ENCODE data around the gene CHIT1. TPM values are rescaled to one million over a fixed set of nuclear protein-coding genes. Genes with fewer than 3 reads are reported as not detected.

Gene CHIT1
- total RNA-seq, 1 donor = under 0.01 TPM

GRCh38 chr1:203211812-203212211 is 17.7 kb downstream of the CHIT1 start:
- no peaks in the 10 kb centered on the region for H3K36me3 ChIP-seq (ENCODE audit: insufficient read depth, low read length)
- H4K20me1 ChIP-seq (ENCODE audit: insufficient read depth, low read length) = no peaks in the 10 kb centered on the region
- H3K27ac ChIP-seq (ENCODE audit: low read depth, low read length) = no peak overlapping the region
- H3K27me3 ChIP-seq (ENCODE audit: insufficient read depth, low read length) = no peaks in the 10 kb centered on the region
- peaks cover 6% of the 10 kb centered on the region for H3K4me1 ChIP-seq (ENCODE audit: insufficient read depth, low read length)
- TF ChIP-seq CTCF (IDR thresholded peaks at IDR 0.05; ENCODE audit: extremely low read depth, low read depth, low read length) = no peak
- H3K4me3 ChIP-seq (ENCODE audit: insufficient read depth, low read length) = no peak overlapping the region
- no peaks in the 10 kb centered on the region for H3K79me2 ChIP-seq (ENCODE audit: insufficient read depth, low read length)
- H3K9me3 ChIP-seq (ENCODE audit: low read depth, low read length) = no peaks in the 10 kb centered on the region
- H2AFZ ChIP-seq (ENCODE audit: low read length) = no peak overlapping the region
- DNase-seq (ENCODE audit: insufficient read length, low spot score, missing footprints) = no peak
- H3K4me2 ChIP-seq (ENCODE audit: insufficient read depth, low read length) = no peak overlapping the region

- H3K9me3 ChIP-seq (ENCODE audit: low read depth, low read length) = no peaks in the 10 kb centered on the region
- no peak for DNase-seq (ENCODE audit: insufficient read length, low spot score, missing footprints)
These were observed 18.5 kb downstream of the CHIT1 start for GRCh38 chr1:203210988-203211387.

GRCh38 chr1:203210350-203210749 is 19.1 kb downstream of the CHIT1 start:
- H3K79me2 ChIP-seq (ENCODE audit: insufficient read depth, low read length) = no peaks in the 10 kb centered on the region
- no peak overlapping the region for H3K27ac ChIP-seq (ENCODE audit: low read depth, low read length)
- no peak for DNase-seq (ENCODE audit: insufficient read length, low spot score, missing footprints)
- H2AFZ ChIP-seq (ENCODE audit: low read length) = no peak overlapping the region
- H3K36me3 ChIP-seq (ENCODE audit: insufficient read depth, low read length) = no peaks in the 10 kb centered on the region
- H3K4me1 ChIP-seq (ENCODE audit: insufficient read depth, low read length) = no peaks in the 10 kb centered on the region
- H4K20me1 ChIP-seq (ENCODE audit: insufficient read depth, low read length) = no peaks in the 10 kb centered on the region
- no peaks in the 10 kb centered on the region for H3K9me3 ChIP-seq (ENCODE audit: low read depth, low read length)
- H3K4me3 ChIP-seq (ENCODE audit: insufficient read depth, low read length) = no peak overlapping the region
- H3K4me2 ChIP-seq (ENCODE audit: insufficient read depth, low read length) = no peak overlapping the region
- TF ChIP-seq CTCF (IDR thresholded peaks at IDR 0.05; ENCODE audit: extremely low read depth, low read depth, low read length) = no peak
- no peaks in the 10 kb centered on the region for H3K27me3 ChIP-seq (ENCODE audit: insufficient read depth, low read length)

More at GRCh38 chr1:203210988-203211387, 18.5 kb downstream of the CHIT1 start:
- peaks cover 4% of the 10 kb centered on the region for H3K4me1 ChIP-seq (ENCODE audit: insufficient read depth, low read length)
- no peaks in the 10 kb centered on the region for H3K27me3 ChIP-seq (ENCODE audit: insufficient read depth, low read length)
- H3K27ac ChIP-seq (ENCODE audit: low read depth, low read length) = no peak overlapping the region
- H3K79me2 ChIP-seq (ENCODE audit: insufficient read depth, low read length) = no peaks in the 10 kb centered on the region
- H2AFZ ChIP-seq (ENCODE audit: low read length) = no peak overlapping the region
- no peaks in the 10 kb centered on the region for H4K20me1 ChIP-seq (ENCODE audit: insufficient read depth, low read length)
- no peaks in the 10 kb centered on the region for H3K36me3 ChIP-seq (ENCODE audit: insufficient read depth, low read length)
- H3K4me2 ChIP-seq (ENCODE audit: insufficient read depth, low read length) = no peak overlapping the region
- TF ChIP-seq CTCF (IDR thresholded peaks at IDR 0.05; ENCODE audit: extremely low read depth, low read depth, low read length) = no peak
- no peak overlapping the region for H3K4me3 ChIP-seq (ENCODE audit: insufficient read depth, low read length)

- Histone ChIP-seq H2AFZ (ENCODE audit: low read length) (no peak overlapping the region), H3K27ac (ENCODE audit: low read depth, low read length) (no peak overlapping the region), H3K4me1 (ENCODE audit: insufficient read depth, low read length) (peaks cover 1% of the 10 kb centered on the region), H3K36me3 (ENCODE audit: insufficient read depth, low read length) (no peaks in the 10 kb centered on the region), H3K4me2 (ENCODE audit: insufficient read depth, low read length) (no peak overlapping the region), H3K27me3 (ENCODE audit: insufficient read depth, low read length) (no peaks in the 10 kb centered on the region), H3K4me3 (ENCODE audit: insufficient read depth, low read length) (no peak overlapping the region), H4K20me1 (ENCODE audit: insufficient read depth, low read length) (no peaks in the 10 kb centered on the region), H3K79me2 (ENCODE audit: insufficient read depth, low read length) (no peaks in the 10 kb centered on the region), H3K9me3 (ENCODE audit: low read depth, low read length) (no peaks in the 10 kb centered on the region)
- DNase-seq (ENCODE audit: insufficient read length, low spot score, missing footprints) = no peak
- no peak for TF ChIP-seq CTCF (IDR thresholded peaks at IDR 0.05; ENCODE audit: extremely low read depth, low read depth, low read length)
These were observed 21.3 kb downstream of the CHIT1 start for GRCh38 chr1:203208181-203208580.

Data from osteoblast (primary cell).